ENCODE data around the gene CST9L. TPM values are rescaled to one million over a fixed set of nuclear protein-coding genes. Genes with fewer than 3 reads are reported as not detected.
A peak's percentile ranks its signal among the peaks of the same experiment; 100 is the strongest.

The CST9L gene
- total and polyA plus RNA-seq, 2 of the 13 experiments (the other 11 are each of a cell fraction or from before 2014, with no cell fraction given): 0.15 TPM; not detected in 1

DNA sequence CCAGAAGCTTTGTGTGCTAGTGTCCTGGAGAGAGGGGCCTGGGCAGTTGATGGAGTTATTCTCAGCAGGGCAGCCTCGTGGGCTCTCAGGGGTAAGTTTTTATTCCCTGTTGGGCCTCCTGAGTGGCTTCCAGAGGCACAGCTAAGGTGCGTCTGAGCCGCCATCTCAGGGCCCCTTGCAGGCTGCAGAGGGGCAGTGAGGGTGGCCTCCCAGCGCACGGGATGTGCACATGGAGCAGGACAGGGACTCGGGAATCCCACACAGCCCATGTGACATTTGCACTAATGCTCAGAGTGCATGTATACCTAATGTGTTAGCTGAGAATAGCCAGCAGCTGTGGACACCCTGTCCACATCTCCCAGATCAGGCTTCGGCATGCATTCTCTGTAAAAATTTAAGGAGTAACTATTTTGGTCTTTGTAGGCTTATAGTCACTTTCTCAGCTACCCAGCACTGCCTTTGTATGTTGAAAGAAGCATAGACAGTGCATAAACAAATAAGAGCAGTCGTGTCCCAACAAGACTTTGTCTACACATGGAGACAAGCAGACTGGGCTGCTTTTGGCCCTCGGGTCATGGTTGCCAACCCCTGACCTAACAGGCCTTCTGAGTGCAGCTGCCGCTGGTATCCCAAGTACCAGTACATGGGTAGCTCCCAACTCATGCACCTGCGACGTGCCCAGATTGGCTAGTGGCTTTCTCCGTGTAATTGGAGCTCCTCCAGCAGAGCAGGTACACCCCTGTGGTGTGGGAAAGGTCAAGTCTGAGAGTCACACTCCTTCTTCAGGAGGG lies 18.6 kb upstream of the CST9L start:
- Histone ChIP-seq H3K79me2 (ENCODE audit: insufficient read depth, low read length) (no peaks in the 10 kb centered on the region), H3K27ac (ENCODE audit: extremely low read length, insufficient read depth, low read length) (peak overlapping the region; percentile 80), H4K20me1 (ENCODE audit: insufficient read depth, low read length) (no peaks in the 10 kb centered on the region), H2AFZ (ENCODE audit: low read length) (no peak overlapping the region), H3K9me3 (ENCODE audit: low read length) (no peaks in the 10 kb centered on the region), H3K36me3 (replicated peaks in 1 of 2; ENCODE audit: control insufficient read depth in 1 of 2, insufficient read depth in 2 of 2, low read length in 2 of 2) (no peaks in the 10 kb centered on the region), H3K27me3 (ENCODE audit: control insufficient read depth in 1 of 2, insufficient read depth in 2 of 2, low read length in 2 of 2) (no peaks in the 10 kb centered on the region), H3K4me2 (ENCODE audit: low read depth, low read length) (peak overlapping the region; percentile 90), H3K9ac (ENCODE audit: insufficient read depth, low read depth, low read length) (peak overlapping the region; percentile 75), H3K4me1 (ENCODE audit: insufficient read depth, low read length) (peaks cover 59% of the 10 kb centered on the region), H3K4me3 (replicated peaks in 1 of 3; ENCODE audit: insufficient read depth in 1 of 3, low read depth in 2 of 3, low read length in 3 of 3) (peak overlapping the region in 2 of 3 experiments; percentile 23 to 58; a peak in 4 of 6 replicates)
- no TSS peak for BruUV-seq (replicated peaks)
- in situ Hi-C loops (cut with HindIII; ENCODE audit: extremely low pct_ligation_motif_present, low pct_unique_long_range_greater_than_20kb) (no loop called here), intact Hi-C loops (cut with micrococcal nuclease; ENCODE audit: unreplicated experiment) (loop anchor here (2.0 kb wide), 2 partner anchors 18 to 74 kb away; partner anchors contain the start of gene CST9)
- 25% methylated on average over 9 of the region's 13 CpGs for WGBS (ENCODE audit: low lambda C conversion rate)
- CTCF ChIA-PET (ENCODE audit: low intra/inter-chr PET ratio, low total read pairs): no interaction called here
- DNase-seq (ENCODE audit: low spot score) (peak; percentile 76), ATAC-seq (peak; percentile 78), FAIRE-seq (no peak)
- POLR2A ChIA-PET: interaction anchor here (0.6 to 3.3 kb wide), 17 partner anchors 17 to 237 kb away, joined by 3 to 34 read pairs (median 5); partner anchors contain the start of genes CST3 and NAPB
- TF ChIP-seq ZNF788 (CRISPR knock-in tag; IDR thresholded peaks at IDR 0.05; ENCODE audit: borderline replicate concordance) (0 out of 2 replicates have a peak, but pooled peaks have one; percentile 37), HINFP (CRISPR knock-in tag; IDR thresholded peaks at IDR 0.05; ENCODE audit: low read depth) (no peak; the same call in 1 of the 2 replicates), HOXA9 (CRISPR knock-in tag; IDR thresholded peaks at IDR 0.05; ENCODE audit: borderline replicate concordance) (0 out of 2 replicates have a peak, but pooled peaks have one; percentile 35), POLR2G (IDR thresholded peaks at IDR 0.05; ENCODE audit: low read depth, low read length) (peak; percentile 33), ZC3H4 (CRISPR knock-in tag; IDR thresholded peaks at IDR 0.05; ENCODE audit: borderline replicate concordance) (0 out of 2 replicates have a peak, but pooled peaks have one; percentile 9), ZSCAN31 (CRISPR knock-in tag; IDR thresholded peaks at IDR 0.05; ENCODE audit: low read depth) (peak; percentile 40; the same call in 1 of the 2 replicates), SAP130 (CRISPR knock-in tag; IDR thresholded peaks at IDR 0.05; ENCODE audit: low read depth) (peak; percentile 72), SP5 (CRISPR knock-in tag; IDR thresholded peaks at IDR 0.05; ENCODE audit: borderline replicate concordance, low read depth) (0 out of 2 replicates have a peak, but pooled peaks have one; percentile 19), AHDC1 (CRISPR knock-in tag; IDR thresholded peaks at IDR 0.05; ENCODE audit: borderline replicate concordance) (0 out of 2 replicates have a peak, but pooled peaks have one; percentile 48), GFI1 (CRISPR knock-in tag; IDR thresholded peaks at IDR 0.05; ENCODE audit: borderline replicate concordance) (0 out of 2 replicates have a peak, but pooled peaks have one; percentile 30), YY1 (IDR thresholded peaks at IDR 0.05; ENCODE audit: insufficient read depth, insufficient replicate concordance, low read depth, low read length) (peak; percentile 75)
- TF ChIP-seq, protein P1, sequence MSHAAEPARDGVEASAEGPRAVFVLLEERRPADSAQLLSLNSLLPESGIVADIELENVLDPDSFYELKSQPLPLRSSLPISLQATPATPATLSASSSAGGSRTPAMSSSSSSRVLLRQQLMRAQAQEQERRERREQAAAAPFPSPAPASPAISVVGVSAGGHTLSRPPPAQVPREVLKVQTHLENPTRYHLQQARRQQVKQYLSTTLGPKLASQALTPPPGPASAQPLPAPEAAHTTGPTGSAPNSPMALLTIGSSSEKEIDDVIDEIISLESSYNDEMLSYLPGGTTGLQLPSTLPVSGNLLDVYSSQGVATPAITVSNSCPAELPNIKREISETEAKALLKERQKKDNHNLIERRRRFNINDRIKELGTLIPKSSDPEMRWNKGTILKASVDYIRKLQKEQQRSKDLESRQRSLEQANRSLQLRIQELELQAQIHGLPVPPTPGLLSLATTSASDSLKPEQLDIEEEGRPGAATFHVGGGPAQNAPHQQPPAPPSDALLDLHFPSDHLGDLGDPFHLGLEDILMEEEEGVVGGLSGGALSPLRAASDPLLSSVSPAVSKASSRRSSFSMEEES (CRISPR knock-in tag; IDR thresholded peaks at IDR 0.05): peak; percentile 89
- TF ChIP-seq, protein P2, sequence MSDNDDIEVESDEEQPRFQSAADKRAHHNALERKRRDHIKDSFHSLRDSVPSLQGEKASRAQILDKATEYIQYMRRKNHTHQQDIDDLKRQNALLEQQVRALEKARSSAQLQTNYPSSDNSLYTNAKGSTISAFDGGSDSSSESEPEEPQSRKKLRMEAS (IDR thresholded peaks at IDR 0.05): peak; percentile 94
